ENCODE measurements around the gene ZNF709.
A peak's percentile ranks its signal among the peaks of the same experiment; 100 is the strongest.

The ZNF709 gene

DNA sequence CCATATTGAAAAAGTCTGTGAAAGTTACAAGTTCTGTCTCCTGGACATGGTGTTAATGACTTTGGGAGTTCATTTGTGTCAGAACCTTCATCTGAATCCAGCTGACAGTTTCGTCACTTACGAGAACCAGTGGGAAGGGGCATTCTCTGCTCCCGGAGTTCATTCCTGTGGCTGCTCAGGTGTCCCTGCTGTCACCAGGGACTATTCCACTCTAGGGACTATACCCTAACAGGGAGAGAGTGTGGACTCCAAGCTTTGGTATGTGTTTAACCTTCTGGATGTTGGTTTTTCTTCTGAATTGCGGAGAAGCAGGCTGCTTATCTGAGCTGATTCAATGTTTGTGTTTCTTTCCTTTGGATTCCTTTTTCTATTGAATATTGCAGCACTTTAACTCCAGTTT, 12.4 kb upstream of the ZNF709 start:
- TF ChIP-seq FOXM1 (IDR thresholded peaks at IDR 0.05; ENCODE audit: borderline replicate concordance, low read depth) (no peak), EP300 (IDR thresholded peaks at IDR 0.05; ENCODE audit: borderline replicate concordance) (no peak), EGR1 (IDR thresholded peaks at IDR 0.05) (no peak), MAX (IDR thresholded peaks at IDR 0.05) (no peak), TAF1 (IDR thresholded peaks at IDR 0.05; ENCODE audit: low read depth) (no peak), CREB1 (IDR thresholded peaks at IDR 0.05; ENCODE audit: low read depth) (no peak), TCF12 (IDR thresholded peaks at IDR 0.05; ENCODE audit: low read depth) (no peak), REST (IDR thresholded peaks at IDR 0.05; ENCODE audit: low read depth) (no peak), YY1 (IDR thresholded peaks at IDR 0.05; ENCODE audit: low read depth) (no peak), TEAD4 (IDR thresholded peaks at IDR 0.05) (no peak), ZBTB7A (IDR thresholded peaks at IDR 0.05; ENCODE audit: low read depth) (no peak), NFIC (IDR thresholded peaks at IDR 0.05) (no peak), CEBPB (IDR thresholded peaks at IDR 0.05) (no peak), RAD21 (IDR thresholded peaks at IDR 0.05; ENCODE audit: low read depth) (no peak)

GRCh38 chr19:12496480-12496879, 11.9 kb upstream of the ZNF709 start:
- TF ChIP-seq REST (IDR thresholded peaks at IDR 0.05; ENCODE audit: low read depth) (no peak), TCF12 (IDR thresholded peaks at IDR 0.05; ENCODE audit: low read depth) (no peak)

DNA sequence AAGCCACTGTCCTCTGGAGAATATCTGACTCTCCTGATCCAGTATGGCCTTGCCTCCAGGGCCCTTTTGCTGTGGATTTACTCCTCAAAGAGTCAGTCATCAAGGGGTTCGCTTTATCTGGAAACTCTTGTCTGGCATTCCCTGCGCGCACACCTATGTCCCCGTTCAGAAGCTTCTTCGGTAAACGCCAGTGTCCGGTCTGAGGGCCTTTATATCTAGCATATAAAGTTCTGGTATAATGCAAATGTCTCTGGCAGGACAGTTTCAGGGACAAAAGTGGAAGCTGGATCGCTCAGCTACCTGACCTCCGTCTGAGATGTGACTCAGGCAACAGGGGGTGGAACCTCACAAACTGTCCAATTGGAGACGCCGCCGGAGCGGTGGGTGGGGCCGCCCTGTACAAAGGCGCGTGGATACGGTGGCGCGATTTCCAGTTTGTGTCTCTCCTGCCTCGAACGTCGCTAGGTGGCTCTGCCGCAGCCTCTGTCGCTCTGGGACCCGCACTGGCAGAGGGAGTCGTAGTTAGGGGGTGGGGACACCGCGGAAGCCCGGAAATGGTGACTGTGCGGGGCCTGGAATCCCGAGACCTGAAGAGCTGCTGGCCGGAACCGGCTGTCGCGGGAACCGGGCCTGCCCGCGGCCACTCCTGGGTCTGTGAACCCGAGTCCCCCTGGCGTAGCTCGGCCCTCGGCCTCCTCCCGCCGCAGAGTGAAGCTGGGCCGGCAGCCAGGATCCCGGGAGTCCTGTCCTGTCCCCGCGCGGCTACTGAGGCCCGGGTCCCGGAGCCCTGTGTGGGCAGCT, 10.6 kb upstream of the ZNF709 start:
- TF ChIP-seq CREB1 (IDR thresholded peaks at IDR 0.05; ENCODE audit: low read depth) (0 out of 2 replicates have a peak, but pooled peaks have one; percentile 30), ZBTB7A (IDR thresholded peaks at IDR 0.05; ENCODE audit: low read depth) (no peak), TAF1 (IDR thresholded peaks at IDR 0.05; ENCODE audit: low read depth) (peak; percentile 88), MAX (IDR thresholded peaks at IDR 0.05) (peak; percentile 91), TEAD4 (IDR thresholded peaks at IDR 0.05) (no peak), RAD21 (IDR thresholded peaks at IDR 0.05; ENCODE audit: low read depth) (peak; percentile 39; the same call in 1 of the 2 replicates)
- TF ChIP-seq, protein P1, sequence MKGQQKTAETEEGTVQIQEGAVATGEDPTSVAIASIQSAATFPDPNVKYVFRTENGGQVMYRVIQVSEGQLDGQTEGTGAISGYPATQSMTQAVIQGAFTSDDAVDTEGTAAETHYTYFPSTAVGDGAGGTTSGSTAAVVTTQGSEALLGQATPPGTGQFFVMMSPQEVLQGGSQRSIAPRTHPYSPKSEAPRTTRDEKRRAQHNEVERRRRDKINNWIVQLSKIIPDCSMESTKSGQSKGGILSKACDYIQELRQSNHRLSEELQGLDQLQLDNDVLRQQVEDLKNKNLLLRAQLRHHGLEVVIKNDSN (IDR thresholded peaks at IDR 0.05) = peak; percentile 50; the same call in 1 of the 2 replicates

DNA sequence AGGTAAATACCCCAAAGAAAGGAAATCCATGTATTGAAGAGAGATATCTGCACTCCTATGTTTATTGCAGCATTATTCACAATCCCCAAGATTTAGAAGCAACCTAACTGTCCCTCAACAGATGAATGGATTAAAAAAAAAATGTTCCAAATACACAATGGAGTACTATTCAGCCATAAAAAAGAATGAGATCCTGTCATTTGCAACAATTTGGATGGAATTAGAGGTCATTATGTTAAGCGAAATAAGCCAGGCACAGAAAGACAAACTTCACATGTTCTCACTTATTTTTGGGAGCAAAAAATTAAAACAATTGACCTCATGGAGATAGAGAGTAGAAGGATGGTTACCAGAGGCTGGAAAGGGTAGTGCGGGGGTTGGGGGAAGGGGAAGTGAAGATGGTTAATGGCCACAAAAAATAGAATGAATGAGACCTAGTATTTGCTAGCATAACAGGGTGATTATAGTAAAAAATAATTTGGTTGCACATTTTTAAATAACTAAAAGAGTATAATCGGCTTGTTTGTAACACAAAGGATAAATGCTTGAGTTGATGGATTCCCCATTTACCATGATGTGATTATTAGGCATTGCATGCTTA, 9.7 kb upstream of the ZNF709 start:
- no peak for TF ChIP-seq TEAD4 (IDR thresholded peaks at IDR 0.05)
- no peak for TF ChIP-seq EGR1 (IDR thresholded peaks at IDR 0.05)
- no peak for TF ChIP-seq CREB1 (IDR thresholded peaks at IDR 0.05; ENCODE audit: low read depth)
- TF ChIP-seq YY1 (IDR thresholded peaks at IDR 0.05; ENCODE audit: low read depth) = no peak
- no peak for TF ChIP-seq NFIC (IDR thresholded peaks at IDR 0.05)
- no peak for TF ChIP-seq TAF1 (IDR thresholded peaks at IDR 0.05; ENCODE audit: low read depth)
- TF ChIP-seq ZBTB7A (IDR thresholded peaks at IDR 0.05; ENCODE audit: low read depth) = no peak
- TF ChIP-seq TCF12 (IDR thresholded peaks at IDR 0.05; ENCODE audit: low read depth) = no peak
- TF ChIP-seq CEBPB (IDR thresholded peaks at IDR 0.05) = no peak
- TF ChIP-seq, protein P1 (IDR thresholded peaks at IDR 0.05) = no peak

GRCh38 chr19:12485571-12485970, 955 bp upstream of the ZNF709 start:
- TF ChIP-seq REST (IDR thresholded peaks at IDR 0.05; ENCODE audit: low read depth) (no peak), NFIC (IDR thresholded peaks at IDR 0.05) (no peak), FOXM1 (IDR thresholded peaks at IDR 0.05; ENCODE audit: borderline replicate concordance, low read depth) (no peak), CEBPB (IDR thresholded peaks at IDR 0.05) (no peak), YY1 (IDR thresholded peaks at IDR 0.05; ENCODE audit: low read depth) (no peak), TAF1 (IDR thresholded peaks at IDR 0.05; ENCODE audit: low read depth) (no peak), ZBTB7A (IDR thresholded peaks at IDR 0.05; ENCODE audit: low read depth) (no peak), CREB1 (IDR thresholded peaks at IDR 0.05; ENCODE audit: low read depth) (no peak), TEAD4 (IDR thresholded peaks at IDR 0.05) (no peak), TCF12 (IDR thresholded peaks at IDR 0.05; ENCODE audit: low read depth) (no peak), EP300 (IDR thresholded peaks at IDR 0.05; ENCODE audit: borderline replicate concordance) (no peak), EGR1 (IDR thresholded peaks at IDR 0.05) (no peak), RAD21 (IDR thresholded peaks at IDR 0.05; ENCODE audit: low read depth) (no peak)
- TF ChIP-seq, protein P1 (IDR thresholded peaks at IDR 0.05) = no peak

Data from Ishikawa (cell line).